22Rv1 (cell line): ENCODE data around the gene METTL27.

Experiments
- ZFX ChIP-seq: fragments of 450-650 bp; IDR thresholded peaks from 2 replicates; pipeline ENCODE4 v1.6.1; 2017; ENCODE audit warnings: antibody characterized with exemption, borderline replicate concordance
- TF ChIP-seq, protein P1 (sequence below): fragments of 450-650 bp; IDR thresholded peaks from 2 replicates; pipeline ENCODE4 v1.5.1; 2017; ENCODE audit warnings: mild to moderate bottlenecking

DNA sequence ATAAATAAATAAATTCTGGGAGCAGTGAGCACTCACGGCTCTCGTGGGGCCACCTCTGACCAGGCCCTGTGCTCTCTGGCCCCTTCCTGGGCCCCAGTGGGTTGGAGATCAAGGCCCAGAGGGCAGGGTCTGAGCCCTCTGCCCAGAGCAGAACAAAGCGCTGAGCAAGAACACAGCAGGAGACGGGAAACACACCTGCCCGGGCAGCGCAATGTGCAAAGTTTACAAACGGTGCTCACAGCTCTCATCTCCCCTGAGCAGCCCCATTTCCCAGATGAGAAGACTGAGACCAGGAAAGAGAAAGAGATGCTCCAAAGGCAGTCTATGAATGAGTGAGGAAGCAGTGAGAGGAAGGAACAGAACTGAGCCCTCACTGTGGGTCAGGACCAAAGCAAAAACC, 3.0 kb downstream of the METTL27 start:
- TF ChIP-seq, protein P1, sequence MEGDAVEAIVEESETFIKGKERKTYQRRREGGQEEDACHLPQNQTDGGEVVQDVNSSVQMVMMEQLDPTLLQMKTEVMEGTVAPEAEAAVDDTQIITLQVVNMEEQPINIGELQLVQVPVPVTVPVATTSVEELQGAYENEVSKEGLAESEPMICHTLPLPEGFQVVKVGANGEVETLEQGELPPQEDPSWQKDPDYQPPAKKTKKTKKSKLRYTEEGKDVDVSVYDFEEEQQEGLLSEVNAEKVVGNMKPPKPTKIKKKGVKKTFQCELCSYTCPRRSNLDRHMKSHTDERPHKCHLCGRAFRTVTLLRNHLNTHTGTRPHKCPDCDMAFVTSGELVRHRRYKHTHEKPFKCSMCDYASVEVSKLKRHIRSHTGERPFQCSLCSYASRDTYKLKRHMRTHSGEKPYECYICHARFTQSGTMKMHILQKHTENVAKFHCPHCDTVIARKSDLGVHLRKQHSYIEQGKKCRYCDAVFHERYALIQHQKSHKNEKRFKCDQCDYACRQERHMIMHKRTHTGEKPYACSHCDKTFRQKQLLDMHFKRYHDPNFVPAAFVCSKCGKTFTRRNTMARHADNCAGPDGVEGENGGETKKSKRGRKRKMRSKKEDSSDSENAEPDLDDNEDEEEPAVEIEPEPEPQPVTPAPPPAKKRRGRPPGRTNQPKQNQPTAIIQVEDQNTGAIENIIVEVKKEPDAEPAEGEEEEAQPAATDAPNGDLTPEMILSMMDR = no peak
- TF ChIP-seq ZFX = no peak
